ENCODE results near the gene KCNG2. TPM values are rescaled to one million over a fixed set of nuclear protein-coding genes. Genes with fewer than 3 reads are reported as not detected.

Gene KCNG2
- total RNA-seq, 2 experiments from 2014 or later: not detected

DNA sequence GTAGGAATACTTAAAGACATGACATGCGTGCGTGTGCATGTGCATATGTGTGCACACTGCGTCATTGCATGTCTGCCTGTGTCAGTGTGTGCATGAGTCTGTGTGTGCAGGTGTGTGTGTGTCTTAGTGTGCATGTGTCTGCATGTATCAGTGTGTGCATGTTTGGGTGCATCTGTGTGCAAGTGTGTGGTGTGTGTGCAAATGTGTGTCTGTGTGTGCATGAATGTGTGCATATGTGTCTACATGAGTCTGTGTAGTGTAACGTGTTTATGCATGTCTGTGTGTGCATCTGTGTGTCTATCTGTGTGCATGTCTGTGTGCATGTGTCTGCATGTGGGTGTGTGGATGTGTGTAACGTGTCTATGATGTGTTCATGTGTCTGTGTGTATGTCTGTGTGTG is 30.5 kb downstream of the KCNG2 start:
- H3K4me3 Mint-ChIP-seq: no peak overlapping the region
- no peak overlapping the region for H3K27ac Mint-ChIP-seq
- DNase-seq (no peak), ATAC-seq (no peak)
- CTCF ChIA-PET: no interaction called here
- H3K4me1 Mint-ChIP-seq (ENCODE audit: low read depth): no peaks in the 10 kb centered on the region
- TF ChIP-seq, protein P1, sequence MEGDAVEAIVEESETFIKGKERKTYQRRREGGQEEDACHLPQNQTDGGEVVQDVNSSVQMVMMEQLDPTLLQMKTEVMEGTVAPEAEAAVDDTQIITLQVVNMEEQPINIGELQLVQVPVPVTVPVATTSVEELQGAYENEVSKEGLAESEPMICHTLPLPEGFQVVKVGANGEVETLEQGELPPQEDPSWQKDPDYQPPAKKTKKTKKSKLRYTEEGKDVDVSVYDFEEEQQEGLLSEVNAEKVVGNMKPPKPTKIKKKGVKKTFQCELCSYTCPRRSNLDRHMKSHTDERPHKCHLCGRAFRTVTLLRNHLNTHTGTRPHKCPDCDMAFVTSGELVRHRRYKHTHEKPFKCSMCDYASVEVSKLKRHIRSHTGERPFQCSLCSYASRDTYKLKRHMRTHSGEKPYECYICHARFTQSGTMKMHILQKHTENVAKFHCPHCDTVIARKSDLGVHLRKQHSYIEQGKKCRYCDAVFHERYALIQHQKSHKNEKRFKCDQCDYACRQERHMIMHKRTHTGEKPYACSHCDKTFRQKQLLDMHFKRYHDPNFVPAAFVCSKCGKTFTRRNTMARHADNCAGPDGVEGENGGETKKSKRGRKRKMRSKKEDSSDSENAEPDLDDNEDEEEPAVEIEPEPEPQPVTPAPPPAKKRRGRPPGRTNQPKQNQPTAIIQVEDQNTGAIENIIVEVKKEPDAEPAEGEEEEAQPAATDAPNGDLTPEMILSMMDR (IDR thresholded peaks at IDR 0.05): no peak
- POLR2A ChIA-PET: no interaction called here
- no peaks in the 10 kb centered on the region for H3K36me3 Mint-ChIP-seq (ENCODE audit: low read depth)
- no peaks in the 10 kb centered on the region for H3K9me3 Mint-ChIP-seq
- H3K27me3 Mint-ChIP-seq: peaks cover 2% of the 10 kb centered on the region
- intact Hi-C loops (cut with micrococcal nuclease): no loop called here

DNA sequence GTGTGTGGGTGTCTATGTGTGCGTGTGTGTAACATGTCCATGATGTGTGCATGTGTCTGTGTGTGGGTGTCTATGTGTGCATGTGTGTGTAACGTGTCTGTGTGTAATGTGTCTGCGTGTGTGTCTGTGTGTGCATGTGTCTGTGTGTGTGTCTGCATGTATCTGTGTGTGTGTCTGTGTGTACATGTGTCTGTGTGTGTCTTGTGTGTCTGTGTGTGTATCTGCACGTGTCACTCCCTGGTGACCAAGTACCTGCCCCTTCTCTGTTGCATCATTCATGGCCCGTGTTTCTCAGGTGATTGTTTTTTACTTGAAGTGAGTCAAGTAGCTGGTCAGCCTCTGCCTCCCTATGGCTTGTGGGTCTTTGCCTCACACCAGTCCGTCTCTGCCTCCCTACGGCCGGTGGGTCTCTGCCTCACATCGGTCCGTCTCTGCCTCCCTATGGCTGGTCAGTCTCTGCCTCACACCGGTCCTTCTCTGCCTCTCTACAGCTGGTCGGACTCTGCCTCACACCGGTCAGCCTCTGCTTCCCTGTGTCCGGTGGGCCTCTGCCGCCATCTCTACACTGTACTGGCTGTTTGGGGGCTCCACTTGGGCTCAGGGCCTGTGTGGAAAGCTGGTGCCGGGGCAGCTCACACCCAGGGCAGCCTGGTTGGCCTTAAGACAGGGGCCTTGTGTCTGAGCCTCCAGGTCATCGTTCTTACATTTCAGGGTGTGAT is 31.6 kb downstream of the KCNG2 start:
- no peaks in the 10 kb centered on the region for H3K4me1 Mint-ChIP-seq (ENCODE audit: low read depth)
- no peak overlapping the region for H3K27ac Mint-ChIP-seq
- peaks cover 7% of the 10 kb centered on the region for H3K27me3 Mint-ChIP-seq
- DNase-seq (no peak), ATAC-seq (no peak)
- H3K9me3 Mint-ChIP-seq: no peaks in the 10 kb centered on the region
- POLR2A ChIA-PET: no interaction called here
- TF ChIP-seq, protein P1 (IDR thresholded peaks at IDR 0.05): no peak
- no peaks in the 10 kb centered on the region for H3K36me3 Mint-ChIP-seq (ENCODE audit: low read depth)
- CTCF ChIA-PET: no interaction called here
- intact Hi-C loops (cut with micrococcal nuclease): no loop called here
- H3K4me3 Mint-ChIP-seq: no peak overlapping the region

DNA sequence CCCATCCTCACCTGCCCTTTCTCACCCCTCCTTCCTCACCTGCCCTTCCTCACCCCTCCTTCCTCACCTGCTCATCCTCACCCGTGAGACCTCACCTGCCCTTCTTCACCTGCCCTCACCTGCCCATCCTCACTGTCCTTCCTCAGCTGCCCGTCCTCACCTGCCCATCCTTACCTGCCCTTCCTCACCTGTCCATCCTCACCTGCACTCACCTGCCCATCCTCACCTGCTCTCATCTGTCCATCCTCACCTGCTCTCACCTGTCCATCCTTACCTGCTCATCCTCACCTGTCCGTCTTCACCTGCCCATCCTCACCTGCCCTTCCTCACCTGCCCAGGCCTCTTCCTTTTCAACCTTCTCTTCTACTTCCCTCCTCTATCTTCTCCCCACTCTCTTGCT is 34.4 kb downstream of the KCNG2 start:
- no peak for DNase-seq
- peaks cover 13% of the 10 kb centered on the region for H3K27me3 Mint-ChIP-seq
- intact Hi-C loops (cut with micrococcal nuclease): no loop called here
- H3K4me3 Mint-ChIP-seq: no peak overlapping the region
- CTCF ChIA-PET: no interaction called here
- TF ChIP-seq, protein P1 (IDR thresholded peaks at IDR 0.05): no peak
- no peak overlapping the region for H3K27ac Mint-ChIP-seq
- H3K9me3 Mint-ChIP-seq: no peaks in the 10 kb centered on the region
- POLR2A ChIA-PET: no interaction called here
- H3K36me3 Mint-ChIP-seq (ENCODE audit: low read depth): no peaks in the 10 kb centered on the region
- ATAC-seq: no peak
- no peaks in the 10 kb centered on the region for H3K4me1 Mint-ChIP-seq (ENCODE audit: low read depth)

DNA sequence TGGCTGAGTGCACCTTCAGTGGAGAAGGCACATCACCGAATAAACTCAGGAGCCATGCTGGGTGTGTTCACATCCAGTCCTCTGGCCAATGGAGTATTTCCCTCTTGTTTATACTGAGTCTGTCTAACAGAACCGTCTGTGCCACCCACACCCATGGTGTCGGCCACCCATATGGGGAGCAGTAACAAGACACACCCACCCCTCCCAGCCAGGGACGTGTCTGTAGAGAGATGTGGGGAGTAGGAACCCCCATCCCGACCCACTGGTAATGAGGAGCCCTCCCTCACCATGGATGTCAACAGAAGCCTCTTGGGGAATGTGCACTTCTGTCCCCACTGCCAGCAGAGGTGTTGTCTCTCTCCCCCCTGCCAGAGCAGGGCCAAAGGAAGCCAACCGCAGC is 37.1 kb downstream of the KCNG2 start:
- H3K36me3 Mint-ChIP-seq (ENCODE audit: low read depth): no peaks in the 10 kb centered on the region
- H3K27ac Mint-ChIP-seq: no peak overlapping the region

DNA sequence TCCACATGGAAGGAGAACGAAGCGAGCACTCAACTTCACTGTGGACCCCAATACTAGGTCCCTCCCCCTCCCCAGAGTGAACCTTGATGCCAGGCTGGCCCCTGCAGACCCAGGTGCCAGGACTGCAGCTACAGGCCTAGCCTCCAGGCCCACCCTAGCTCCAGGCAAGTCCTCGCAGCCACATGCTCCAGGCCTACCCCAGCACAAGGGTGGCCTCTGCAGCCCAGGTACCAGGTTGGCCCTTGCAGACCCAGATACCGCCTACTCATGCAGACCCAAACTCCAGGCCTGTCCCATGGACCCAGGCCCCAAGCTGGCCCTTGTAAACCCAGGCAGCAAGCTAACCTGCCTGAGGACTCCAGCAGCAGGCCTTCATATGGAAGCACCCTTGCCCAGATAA is 44.2 kb downstream of the KCNG2 start:
- CTCF ChIA-PET: no interaction called here
- Mint-ChIP-seq H3K9me3 (peaks cover 7% of the 10 kb centered on the region), H3K4me1 (ENCODE audit: low read depth) (peaks cover 3% of the 10 kb centered on the region), H3K27me3 (peaks cover 11% of the 10 kb centered on the region), H3K4me3 (no peak overlapping the region), H3K27ac (no peak overlapping the region), H3K36me3 (ENCODE audit: low read depth) (no peaks in the 10 kb centered on the region)
- POLR2A ChIA-PET: no interaction called here
- intact Hi-C loops (cut with micrococcal nuclease): no loop called here
- TF ChIP-seq, protein P1 (IDR thresholded peaks at IDR 0.05): no peak
- ATAC-seq (no peak), DNase-seq (no peak)

More for the DNA sequence above, 37.1 kb downstream of the KCNG2 start:
- no peak overlapping the region for H3K4me3 Mint-ChIP-seq
- POLR2A ChIA-PET: no interaction called here
- ATAC-seq: no peak
- CTCF ChIA-PET: no interaction called here
- no peaks in the 10 kb centered on the region for H3K4me1 Mint-ChIP-seq (ENCODE audit: low read depth)
- TF ChIP-seq, protein P1 (IDR thresholded peaks at IDR 0.05): no peak
- intact Hi-C loops (cut with micrococcal nuclease): no loop called here
- DNase-seq: no peak
- no peaks in the 10 kb centered on the region for H3K9me3 Mint-ChIP-seq
- peaks cover 19% of the 10 kb centered on the region for H3K27me3 Mint-ChIP-seq
